Neutrophil (primary cell): ENCODE data around the gene MCC.

Experiments used
- H3K27ac ChIP-seq: fragments of 200-600 bp; sonication (generic); 2 replicates; pipeline ENCODE4 v1.5.1; 2016; ENCODE audit warnings: mild to moderate bottlenecking, moderate library complexity
- H3K27me3 ChIP-seq: fragments of 200-600 bp; sonication (generic); 2 replicates; pipeline ENCODE4 v1.6.0; 2016; ENCODE audit warnings: mild to moderate bottlenecking
- H3K36me3 ChIP-seq: fragments of 200-600 bp; sonication (generic); 2 replicates; pipeline ENCODE4 v1.5.1; 2017
- H3K4me1 ChIP-seq, 2 experiments: fragments of 200-600 bp in 1 of 2; sonication (generic) in 1 of 2; 1 replicate in 1 of 2; 2 replicates in 1 of 2; pipeline versions ENCODE4 v1.5.1 to v1.6.1; 2013 to 2016; ENCODE audit warnings: low read depth in 1 of 2, low read length in 1 of 2, mild to moderate bottlenecking in 1 of 2, moderate library complexity in 1 of 2; ENCODE audit not compliant: control insufficient read depth in 1 of 2, insufficient read depth in 1 of 2
- H3K4me3 ChIP-seq, 2 experiments: fragments of 200-600 bp in 1 of 2; sonication (generic) in 1 of 2; 1 replicate in 1 of 2; 2 replicates in 1 of 2; pipeline ENCODE4 v1.5.1; 2013 to 2016; ENCODE audit warnings: low read depth in 1 of 2, low read length in 1 of 2, mild to moderate bottlenecking in 1 of 2, moderate library complexity in 1 of 2
- H3K9me3 ChIP-seq: fragments of 200-600 bp; sonication (generic); 2 replicates; pipeline ENCODE4 v1.5.1; 2016
- TF ChIP-seq, protein P1 (sequence below): fragments of 200-600 bp; sonication (generic); IDR thresholded peaks from 2 replicates; pipeline ENCODE4 v1.5.1; 2016; ENCODE audit warnings: antibody characterized with exemption

The MCC gene

GRCh38 chr5:113117543-113118115 is 370.6 kb downstream of the MCC start:
- Histone ChIP-seq H3K36me3 (no peaks in the 10 kb centered on the region), H3K27me3 (peaks cover 28% of the 10 kb centered on the region), H3K27ac (no peak overlapping the region), H3K9me3 (no peaks in the 10 kb centered on the region), H3K4me1 (no peaks in the 10 kb centered on the region), H3K4me3 (no peak overlapping the region)
- TF ChIP-seq, protein P1, sequence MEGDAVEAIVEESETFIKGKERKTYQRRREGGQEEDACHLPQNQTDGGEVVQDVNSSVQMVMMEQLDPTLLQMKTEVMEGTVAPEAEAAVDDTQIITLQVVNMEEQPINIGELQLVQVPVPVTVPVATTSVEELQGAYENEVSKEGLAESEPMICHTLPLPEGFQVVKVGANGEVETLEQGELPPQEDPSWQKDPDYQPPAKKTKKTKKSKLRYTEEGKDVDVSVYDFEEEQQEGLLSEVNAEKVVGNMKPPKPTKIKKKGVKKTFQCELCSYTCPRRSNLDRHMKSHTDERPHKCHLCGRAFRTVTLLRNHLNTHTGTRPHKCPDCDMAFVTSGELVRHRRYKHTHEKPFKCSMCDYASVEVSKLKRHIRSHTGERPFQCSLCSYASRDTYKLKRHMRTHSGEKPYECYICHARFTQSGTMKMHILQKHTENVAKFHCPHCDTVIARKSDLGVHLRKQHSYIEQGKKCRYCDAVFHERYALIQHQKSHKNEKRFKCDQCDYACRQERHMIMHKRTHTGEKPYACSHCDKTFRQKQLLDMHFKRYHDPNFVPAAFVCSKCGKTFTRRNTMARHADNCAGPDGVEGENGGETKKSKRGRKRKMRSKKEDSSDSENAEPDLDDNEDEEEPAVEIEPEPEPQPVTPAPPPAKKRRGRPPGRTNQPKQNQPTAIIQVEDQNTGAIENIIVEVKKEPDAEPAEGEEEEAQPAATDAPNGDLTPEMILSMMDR: no peak

- TF ChIP-seq, protein P1: no peak
- Histone ChIP-seq H3K36me3 (no peaks in the 10 kb centered on the region), H3K27me3 (peaks cover 25% of the 10 kb centered on the region)
These were observed 372.3 kb downstream of the MCC start for GRCh38 chr5:113115956-113116355.

GRCh38 chr5:113115061-113115460 is 373.2 kb downstream of the MCC start:
- H3K9me3 ChIP-seq: no peaks in the 10 kb centered on the region
- no peak overlapping the region for H3K27ac ChIP-seq
- TF ChIP-seq, protein P1: no peak
- H3K36me3 ChIP-seq: no peaks in the 10 kb centered on the region
- peaks cover 30% of the 10 kb centered on the region for H3K27me3 ChIP-seq
- H3K4me3 ChIP-seq: no peak overlapping the region
- no peaks in the 10 kb centered on the region for H3K4me1 ChIP-seq

More at GRCh38 chr5:113115956-113116355, 372.3 kb downstream of the MCC start:
- Histone ChIP-seq H3K27ac (no peak overlapping the region), H3K9me3 (no peaks in the 10 kb centered on the region), H3K4me1 (no peaks in the 10 kb centered on the region), H3K4me3 (no peak overlapping the region)

- no peak overlapping the region for H3K27ac ChIP-seq
- no peaks in the 10 kb centered on the region for H3K4me1 ChIP-seq
- H3K36me3 ChIP-seq: no peaks in the 10 kb centered on the region
- TF ChIP-seq, protein P1: no peak
- peaks cover 30% of the 10 kb centered on the region for H3K27me3 ChIP-seq
- H3K4me3 ChIP-seq: no peak overlapping the region
- H3K9me3 ChIP-seq: no peaks in the 10 kb centered on the region
These were observed 373.7 kb downstream of the MCC start for GRCh38 chr5:113114559-113114958.

GRCh38 chr5:113112435-113112834 is 375.8 kb downstream of the MCC start:
- no peaks in the 10 kb centered on the region for H3K36me3 ChIP-seq
- no peaks in the 10 kb centered on the region for H3K9me3 ChIP-seq
- no peak overlapping the region for H3K4me3 ChIP-seq
- H3K4me1 ChIP-seq: no peaks in the 10 kb centered on the region
- H3K27ac ChIP-seq: no peak overlapping the region
- TF ChIP-seq, protein P1: no peak
- H3K27me3 ChIP-seq: peaks cover 21% of the 10 kb centered on the region

DNA sequence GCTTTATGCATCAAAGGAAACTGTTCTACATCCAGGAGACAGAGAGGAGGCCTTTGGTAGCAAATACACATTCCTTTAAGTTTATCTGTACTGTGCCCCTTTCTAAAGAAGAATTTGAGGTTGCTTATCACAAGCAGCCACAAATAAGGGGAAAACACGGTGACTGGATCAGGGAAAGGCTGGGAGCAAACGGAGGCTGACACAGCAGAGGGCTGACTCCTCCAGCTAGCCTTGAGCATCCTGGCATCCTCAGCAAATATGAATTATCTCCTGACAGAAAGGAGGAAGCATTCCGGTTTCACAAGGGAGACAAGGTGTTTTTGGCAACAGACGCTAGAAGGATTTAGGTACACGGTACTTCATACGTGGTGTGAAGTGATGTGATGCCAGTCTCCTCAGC is 378.1 kb downstream of the MCC start:
- Histone ChIP-seq H3K4me1 (no peaks in the 10 kb centered on the region), H3K9me3 (no peaks in the 10 kb centered on the region), H3K27ac (no peak overlapping the region), H3K4me3 (no peak overlapping the region), H3K36me3 (no peaks in the 10 kb centered on the region), H3K27me3 (peaks cover 13% of the 10 kb centered on the region)
- TF ChIP-seq, protein P1: no peak
